Measurements from ENCODE around the gene DLG2.
A peak's percentile ranks its signal among the peaks of the same experiment; 100 is the strongest.

DNA sequence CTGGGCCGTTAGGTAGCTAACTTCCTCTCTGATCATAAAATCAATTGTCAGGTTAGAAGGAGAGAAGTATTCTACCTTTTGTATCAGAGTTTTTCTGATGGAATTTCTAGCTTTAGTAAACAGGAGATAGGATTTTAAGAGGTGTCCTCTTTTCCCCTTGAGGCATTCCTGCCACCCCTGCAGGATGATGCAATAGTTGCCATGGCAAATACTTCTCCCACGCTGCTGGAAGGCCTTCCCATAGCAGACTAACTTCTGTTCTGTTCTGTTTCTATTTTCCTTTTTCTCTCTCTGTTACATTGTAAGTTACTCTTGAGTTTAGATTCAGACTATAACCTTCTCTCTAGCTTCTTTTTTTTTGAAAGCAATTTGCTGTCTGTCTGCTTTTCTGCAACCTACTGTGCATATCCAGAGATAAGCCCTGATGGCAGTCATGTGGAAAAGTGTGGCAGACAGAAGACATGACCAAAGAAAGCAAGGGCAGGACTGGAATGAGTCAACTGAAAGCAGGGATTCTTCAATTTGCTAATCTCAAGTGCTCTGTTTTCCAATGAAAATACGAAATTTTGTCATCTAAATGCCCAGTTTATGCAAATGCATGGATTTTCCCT lies 679.1 kb downstream of the DLG2 start:
- TF ChIP-seq, protein P1, sequence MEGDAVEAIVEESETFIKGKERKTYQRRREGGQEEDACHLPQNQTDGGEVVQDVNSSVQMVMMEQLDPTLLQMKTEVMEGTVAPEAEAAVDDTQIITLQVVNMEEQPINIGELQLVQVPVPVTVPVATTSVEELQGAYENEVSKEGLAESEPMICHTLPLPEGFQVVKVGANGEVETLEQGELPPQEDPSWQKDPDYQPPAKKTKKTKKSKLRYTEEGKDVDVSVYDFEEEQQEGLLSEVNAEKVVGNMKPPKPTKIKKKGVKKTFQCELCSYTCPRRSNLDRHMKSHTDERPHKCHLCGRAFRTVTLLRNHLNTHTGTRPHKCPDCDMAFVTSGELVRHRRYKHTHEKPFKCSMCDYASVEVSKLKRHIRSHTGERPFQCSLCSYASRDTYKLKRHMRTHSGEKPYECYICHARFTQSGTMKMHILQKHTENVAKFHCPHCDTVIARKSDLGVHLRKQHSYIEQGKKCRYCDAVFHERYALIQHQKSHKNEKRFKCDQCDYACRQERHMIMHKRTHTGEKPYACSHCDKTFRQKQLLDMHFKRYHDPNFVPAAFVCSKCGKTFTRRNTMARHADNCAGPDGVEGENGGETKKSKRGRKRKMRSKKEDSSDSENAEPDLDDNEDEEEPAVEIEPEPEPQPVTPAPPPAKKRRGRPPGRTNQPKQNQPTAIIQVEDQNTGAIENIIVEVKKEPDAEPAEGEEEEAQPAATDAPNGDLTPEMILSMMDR (conservative IDR thresholded peaks at IDR 0.05; ENCODE audit: low read depth, low read length) = no peak
- TF ChIP-seq MXI1 (IDR thresholded peaks at IDR 0.05; ENCODE audit: borderline replicate concordance, low read depth, low read length) (no peak), POLR2A (IDR thresholded peaks at IDR 0.05; ENCODE audit: low read depth, low read length) (no peak), RFX5 (IDR thresholded peaks at IDR 0.05; ENCODE audit: low read depth, low read length) (no peak), RAD21 (IDR thresholded peaks at IDR 0.05; ENCODE audit: low read length) (no peak), FOS (IDR thresholded peaks at IDR 0.05; ENCODE audit: low read depth, low read length) (no peak), CEBPB (IDR thresholded peaks at IDR 0.05; ENCODE audit: low read depth, low read length) (peak; percentile 88), MAFK (IDR thresholded peaks at IDR 0.05; ENCODE audit: low read depth, low read length) (no peak)

Data from IMR-90 (cell line).